GM12891 (cell line): ENCODE results near the gene BOD1L1.
A peak's percentile ranks its signal among the peaks of the same experiment; 100 is the strongest.

ENCODE experiments used
- DNase-seq: peaks from one replicate; pipeline ENCODE4 v3.0.0; 2011; ENCODE audit warnings: low spot score; ENCODE audit not compliant: insufficient read length
- FAIRE-seq: peaks from 2 replicates; lab custom pipeline; 2011; peaks lifted over from hg19 to GRCh38; lab: Jason Lieb, UNC
- PAX5 ChIP-seq: IDR thresholded peaks from 2 replicates; pipeline ENCODE4 v1.6.1; 2011; ENCODE audit warnings: low read length, moderate library complexity, mild to moderate bottlenecking; ENCODE audit not compliant: insufficient read depth, severe bottlenecking
- POLR2A ChIP-seq: IDR thresholded peaks from 2 replicates; pipeline ENCODE4 v1.6.1; 2011; ENCODE audit warnings: low read depth, low read length, control low read depth
- POLR2AphosphoS5 ChIP-seq: IDR thresholded peaks from 2 replicates; pipeline ENCODE4 v1.6.1; 2011; ENCODE audit warnings: low read depth, low read length, control low read depth
- POU2F2 ChIP-seq: IDR thresholded peaks from 2 replicates; pipeline ENCODE4 v1.6.1; 2011; ENCODE audit warnings: low read depth, mild to moderate bottlenecking, control low read depth, low read length, moderate library complexity
- SPI1 ChIP-seq: IDR thresholded peaks from 2 replicates; pipeline ENCODE4 v1.6.1; 2011; ENCODE audit warnings: low read depth, low read length, control low read depth
- TAF1 ChIP-seq: IDR thresholded peaks from 2 replicates; pipeline ENCODE4 v1.6.1; 2011; ENCODE audit warnings: low read depth, low read length, control low read depth

The BOD1L1 gene

DNA sequence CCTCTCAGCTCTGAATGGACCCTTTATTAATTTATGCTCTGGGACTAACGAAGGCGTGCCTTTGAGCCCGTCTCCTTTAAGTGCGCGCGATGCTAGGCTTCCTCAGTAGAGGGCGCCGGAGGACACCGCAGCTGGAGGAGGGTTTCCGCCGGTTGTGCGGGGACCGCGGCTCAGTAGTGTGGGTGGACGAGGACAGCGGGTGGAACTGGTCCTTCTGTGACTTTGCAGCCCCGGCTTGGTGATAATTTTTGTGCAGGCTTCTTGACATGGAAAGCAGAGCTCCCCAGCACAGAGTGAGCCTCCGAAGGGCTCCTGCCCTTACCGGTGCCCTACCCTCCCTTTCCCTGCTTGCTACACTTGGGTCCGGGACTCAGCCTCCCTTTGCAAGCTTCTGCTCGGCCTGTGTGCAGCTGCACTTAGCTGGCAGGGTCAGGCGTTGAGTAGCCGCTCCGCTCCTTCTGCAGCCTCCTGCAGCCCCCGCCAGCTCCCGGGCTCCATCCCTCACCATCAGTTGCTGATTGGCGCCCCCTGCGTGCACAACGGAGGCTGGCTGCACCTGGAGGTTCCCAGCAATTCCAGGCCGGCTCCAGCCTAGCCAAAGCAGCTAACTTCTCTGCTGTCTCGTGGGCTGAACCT, 26.8 kb upstream of the BOD1L1 start:
- FAIRE-seq (peak; percentile 88), DNase-seq (peak; percentile 45)
- TF ChIP-seq POLR2AphosphoS5 (no peak), PAX5 (no peak), SPI1 (no peak), POLR2A (no peak), POU2F2 (no peak; the same call in 1 of the 2 replicates), TAF1 (no peak)

DNA sequence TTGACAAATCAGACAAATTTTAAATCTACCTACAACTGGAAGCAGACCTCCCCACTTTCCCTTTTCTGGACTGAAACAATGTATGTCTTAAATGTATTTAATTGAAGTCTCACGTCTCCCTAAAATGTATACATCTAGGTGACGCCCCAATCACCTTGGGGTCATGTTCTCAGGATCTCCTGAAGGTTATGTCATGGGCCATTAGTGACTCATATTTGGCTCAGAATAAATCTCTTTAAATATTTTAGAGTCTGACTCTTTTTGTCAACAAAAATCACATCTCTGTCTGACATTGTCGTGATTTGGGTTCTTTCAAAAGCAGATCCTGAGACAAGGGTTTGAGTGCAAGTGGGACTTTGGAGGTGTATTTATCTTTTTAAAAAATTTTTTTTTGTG, 26.2 kb upstream of the BOD1L1 start:
- DNase-seq: no peak
- no peak for FAIRE-seq
- TF ChIP-seq SPI1 (no peak), TAF1 (no peak), PAX5 (no peak), POLR2A (no peak), POU2F2 (no peak), POLR2AphosphoS5 (no peak)

DNA sequence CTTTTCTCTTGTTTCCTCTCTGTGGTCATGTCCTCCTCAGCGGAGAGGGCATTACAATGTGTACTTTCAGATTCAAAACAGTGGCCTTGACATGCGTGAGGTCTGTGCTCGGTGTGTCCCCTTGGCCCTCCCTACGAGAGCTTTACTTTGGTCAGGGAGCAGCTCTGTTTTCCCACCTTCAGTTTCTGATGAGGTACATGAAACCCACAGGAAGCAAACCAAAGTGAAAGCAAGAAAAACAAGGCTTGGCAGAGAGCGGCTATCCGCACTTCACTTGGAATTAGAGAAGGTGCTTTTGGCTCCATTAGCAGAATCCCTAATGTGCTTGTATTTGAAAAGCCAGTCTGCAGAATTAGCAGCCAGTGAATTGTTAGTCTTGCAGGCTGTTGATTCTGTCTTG, 19.5 kb upstream of the BOD1L1 start:
- no peak for DNase-seq
- no peak for FAIRE-seq
- no peak for TF ChIP-seq POU2F2
- TF ChIP-seq TAF1: no peak
- no peak for TF ChIP-seq POLR2A
- no peak for TF ChIP-seq POLR2AphosphoS5
- TF ChIP-seq PAX5: no peak
- no peak for TF ChIP-seq SPI1

DNA sequence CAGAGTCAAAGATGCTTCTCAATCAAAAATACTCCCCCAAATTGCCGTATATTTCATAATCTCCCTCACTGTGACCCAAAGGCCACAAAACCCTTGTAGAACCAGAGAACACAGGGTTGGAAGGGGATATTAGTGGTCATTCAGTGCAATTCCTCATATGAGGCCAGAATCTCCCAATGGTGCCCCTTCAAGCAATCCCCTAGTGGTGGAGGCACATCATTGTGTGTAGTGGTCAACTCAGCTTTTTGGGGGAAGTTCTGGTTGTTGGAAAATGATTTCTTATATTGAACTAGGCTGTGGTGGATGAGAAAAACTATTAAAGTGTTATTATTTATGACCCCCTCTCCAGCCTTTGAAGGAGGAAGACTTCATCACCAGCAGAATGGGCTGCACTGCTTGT, 17.6 kb upstream of the BOD1L1 start:
- DNase-seq: no peak
- no peak for TF ChIP-seq POLR2A
- TF ChIP-seq POLR2AphosphoS5: no peak
- no peak for TF ChIP-seq TAF1
- TF ChIP-seq SPI1: no peak
- no peak for TF ChIP-seq POU2F2
- TF ChIP-seq PAX5: no peak
- no peak for FAIRE-seq

DNA sequence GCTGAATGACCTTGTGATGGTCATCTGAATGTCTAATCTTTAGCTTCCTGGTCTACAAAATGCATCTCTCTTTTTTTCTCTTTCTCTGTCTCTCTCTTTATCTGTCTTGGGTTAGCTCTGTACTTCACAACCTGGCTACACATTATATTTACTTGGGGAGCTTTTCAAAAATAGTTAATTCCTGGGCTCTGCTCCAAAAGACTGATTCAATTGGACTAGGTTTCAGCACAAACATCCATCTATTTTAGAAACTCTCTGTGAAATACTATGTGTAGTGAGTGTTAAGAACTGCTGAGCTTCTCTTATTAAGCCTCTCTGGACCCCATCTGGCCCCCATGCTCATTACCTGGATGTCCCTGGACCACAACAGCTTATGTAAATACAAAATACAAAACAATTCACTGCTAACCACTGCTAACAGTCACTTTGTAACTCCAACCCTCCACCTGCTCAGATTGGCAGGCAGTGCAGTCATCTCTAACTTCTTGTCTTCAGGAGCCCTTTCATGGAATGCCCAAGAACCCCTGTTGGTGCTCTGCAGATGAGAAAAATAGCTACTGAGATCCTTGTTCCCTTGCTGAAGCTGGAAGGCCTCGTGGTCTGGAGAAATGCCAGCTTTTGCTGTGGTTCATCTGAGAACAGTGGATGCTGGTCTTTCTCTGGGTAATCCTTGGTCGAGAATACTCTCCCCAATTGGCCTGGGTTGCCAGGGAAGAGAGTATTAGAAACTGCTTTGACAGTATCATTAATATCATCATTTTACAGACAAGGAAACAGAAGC, 14.8 kb upstream of the BOD1L1 start:
- TF ChIP-seq POLR2A (no peak), SPI1 (no peak)
- DNase-seq (no peak), FAIRE-seq (no peak)

DNA sequence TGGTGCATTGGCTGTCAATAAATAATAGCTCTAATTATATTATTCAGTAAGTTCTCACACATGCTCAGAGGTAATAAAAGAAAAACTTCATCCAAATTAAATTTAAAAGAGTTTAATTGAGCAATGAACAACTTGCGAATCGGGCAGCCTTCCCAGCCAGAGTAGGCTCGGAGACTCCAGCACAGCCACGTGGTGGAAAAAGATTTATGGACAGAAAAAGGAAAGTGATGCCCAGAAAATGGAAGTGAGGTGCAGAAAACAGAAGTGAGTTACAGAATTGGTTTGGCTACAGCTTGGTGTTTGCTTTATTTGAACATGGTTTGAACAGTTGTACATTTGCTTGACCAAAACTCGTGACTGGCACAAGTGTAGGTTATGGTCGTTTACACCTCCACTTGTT, 13.6 kb upstream of the BOD1L1 start:
- TF ChIP-seq PAX5 (no peak), POLR2A (no peak), TAF1 (no peak), SPI1 (no peak), POU2F2 (no peak)
- FAIRE-seq (no peak), DNase-seq (no peak)

DNA sequence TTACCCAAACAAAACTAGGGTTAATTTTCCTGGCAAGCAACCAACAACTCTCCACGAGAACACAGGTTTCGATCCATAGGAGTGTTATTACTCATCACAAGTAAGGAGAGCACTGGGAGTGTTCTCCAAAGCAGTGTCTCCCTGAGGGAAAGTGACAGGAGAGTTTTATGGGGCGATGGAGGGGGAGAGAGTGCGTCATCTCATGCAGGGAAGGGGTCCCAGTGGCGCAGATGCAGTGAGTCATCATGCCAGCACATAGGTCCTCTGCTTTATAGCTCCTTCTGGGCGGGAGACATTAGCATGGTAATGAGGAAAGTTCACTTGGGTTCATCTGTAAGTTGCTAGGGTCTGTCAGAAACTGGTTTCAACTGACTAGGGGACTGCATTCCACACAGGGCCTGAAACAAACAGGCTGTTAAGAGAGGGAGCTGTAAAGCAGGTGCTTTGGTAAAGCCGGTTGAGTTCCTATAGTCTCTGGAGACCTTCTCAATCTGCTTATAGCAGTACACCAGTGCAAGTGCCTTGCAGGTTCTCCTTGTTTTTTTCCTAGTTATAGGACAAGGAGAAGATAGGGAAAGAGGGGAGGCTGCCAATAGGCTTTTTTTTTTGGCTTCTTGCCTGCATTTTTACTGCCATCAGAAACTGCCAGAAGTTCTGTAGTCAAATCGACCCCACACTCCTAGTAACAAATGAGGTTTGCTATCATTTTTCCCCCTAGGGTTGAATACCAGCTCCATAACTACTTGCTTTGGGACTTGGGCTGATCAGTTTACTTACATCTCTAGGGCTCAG, 12.8 kb upstream of the BOD1L1 start:
- no peak for DNase-seq
- no peak for TF ChIP-seq SPI1
- TF ChIP-seq POLR2AphosphoS5: no peak
- no peak for TF ChIP-seq TAF1
- no peak for TF ChIP-seq POLR2A
- TF ChIP-seq PAX5: no peak
- no peak for FAIRE-seq

DNA sequence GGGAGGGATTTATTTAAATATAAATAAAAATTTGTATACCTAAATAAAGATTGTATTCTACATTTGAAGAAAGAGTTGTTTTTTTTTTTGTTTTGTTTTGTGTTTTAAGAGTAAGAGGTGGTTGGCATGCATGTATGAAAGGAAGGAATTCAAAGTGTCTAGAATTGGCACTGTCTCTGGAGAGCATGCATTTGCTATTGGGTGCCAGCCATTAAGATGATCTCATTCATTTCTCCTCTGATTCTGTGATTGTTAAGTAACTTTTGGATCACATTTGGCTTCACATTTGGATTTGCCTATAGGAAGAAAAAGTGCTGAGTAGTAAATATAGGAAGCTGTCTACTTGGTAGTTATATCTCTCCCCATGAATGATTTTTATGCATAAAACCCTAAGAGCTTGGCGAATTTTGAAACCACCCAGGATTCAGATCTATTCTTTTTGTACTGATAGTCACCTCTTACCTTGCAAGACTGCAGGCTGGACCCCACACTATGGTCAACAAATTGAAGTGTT, 7.8 kb upstream of the BOD1L1 start:
- no peak for TF ChIP-seq TAF1
- TF ChIP-seq POU2F2: no peak
- TF ChIP-seq SPI1: no peak
- TF ChIP-seq POLR2AphosphoS5: no peak
- TF ChIP-seq PAX5: no peak
- no peak for TF ChIP-seq POLR2A
- no peak for DNase-seq
- no peak for FAIRE-seq

DNA sequence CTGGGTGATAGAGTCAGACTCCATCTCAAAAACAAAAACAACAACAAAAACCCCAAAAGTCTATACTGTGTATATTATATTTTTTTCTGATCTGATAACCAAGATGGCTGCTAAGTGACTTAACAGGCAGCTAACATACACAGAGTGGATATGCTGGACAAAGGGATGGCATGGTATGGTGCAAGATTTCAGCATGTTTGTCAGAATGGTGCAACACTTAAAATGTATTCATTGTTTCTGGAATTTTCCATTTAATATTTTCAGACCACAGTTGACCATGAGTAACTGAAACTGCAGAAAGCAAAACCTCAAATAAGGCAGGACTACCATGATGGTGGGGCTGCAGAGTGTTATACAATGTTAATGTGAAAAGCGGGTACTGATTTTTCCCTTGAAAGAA, 6.1 kb upstream of the BOD1L1 start:
- FAIRE-seq (no peak), DNase-seq (no peak)
- TF ChIP-seq SPI1 (no peak), POLR2AphosphoS5 (no peak), PAX5 (no peak), POU2F2 (no peak), POLR2A (no peak), TAF1 (no peak)
